IPS-NIHi7 (cell line): ENCODE results near the gene HECTD4.
A peak's percentile ranks its signal among the peaks of the same experiment; 100 is the strongest.
"Not testable (repeated sequence)": the region's sequence is repeated elsewhere in the genome, so short reads cannot be mapped to it uniquely, and the experiment has no call there.

Experiments used
- DNase-seq: peaks from one replicate; pipeline ENCODE4 v3.0.0; 2012; ENCODE audit warnings: mixed read lengths; ENCODE audit errors: extremely low spot score

Gene HECTD4

GRCh38 chr12:112381883-112382796 lies at the start of gene HECTD4:
Gene HECTD4, minus strand, starts transcription at chr12:112382431. Its CDS starts 303 bp downstream, at chr12:112382128.
- DNase-seq, result peak; percentile 98

- DNase-seq, result no peak
Observed at GRCh38 chr12:112431965-112432364, 49.7 kb upstream of the HECTD4 start.

GRCh38 chr12:112430929-112431328 lies 48.7 kb upstream of the HECTD4 start:
- no peak for DNase-seq

- DNase-seq, result no peak
Observed at GRCh38 chr12:112427760-112428159, 45.5 kb upstream of the HECTD4 start.

GRCh38 chr12:112425582-112426382 lies 43.6 kb upstream of the HECTD4 start:
- no peak for DNase-seq

- no peak for DNase-seq
Observed at GRCh38 chr12:112424126-112424525, 41.9 kb upstream of the HECTD4 start.

- no peak for DNase-seq
Observed at GRCh38 chr12:112422531-112422930, 40.3 kb upstream of the HECTD4 start.

- no peak for DNase-seq
Observed at GRCh38 chr12:112421363-112421762, 39.1 kb upstream of the HECTD4 start.

- DNase-seq, result no peak
Observed at GRCh38 chr12:112420740-112421139, 38.5 kb upstream of the HECTD4 start.

GRCh38 chr12:112419297-112420133 lies 37.3 kb upstream of the HECTD4 start:
- peak; percentile 69 for DNase-seq

GRCh38 chr12:112418608-112419296 lies 36.5 kb upstream of the HECTD4 start, which contains the start of gene PTPN11:
Gene PTPN11, plus strand, starts transcription at chr12:112418947. Its CDS starts 165 bp downstream, at chr12:112419112.
- DNase-seq, result peak; percentile 89

GRCh38 chr12:112418273-112418607 lies 36.0 kb upstream of the HECTD4 start:
- DNase-seq, result no peak

GRCh38 chr12:112415457-112415856 lies 33.2 kb upstream of the HECTD4 start:
- not testable (repeated sequence) for DNase-seq

- DNase-seq, result no peak
Observed at GRCh38 chr12:112413855-112414625, 31.8 kb upstream of the HECTD4 start.

- no peak for DNase-seq
Observed at GRCh38 chr12:112409906-112410244, 27.6 kb upstream of the HECTD4 start.

GRCh38 chr12:112409064-112409905 lies 27.1 kb upstream of the HECTD4 start, which contains the start of gene RPL6:
Gene RPL6, minus strand, starts transcription at chr12:112409605. Its CDS starts 949 bp downstream, at chr12:112408656.
- DNase-seq, result peak; percentile 84

GRCh38 chr12:112408621-112409020 lies 26.4 kb upstream of the HECTD4 start:
- DNase-seq, result no peak

- not testable (repeated sequence) for DNase-seq
Observed at GRCh38 chr12:112407683-112408082, 25.5 kb upstream of the HECTD4 start.
